ENCODE measurements around the gene MCEMP1.

DNA sequence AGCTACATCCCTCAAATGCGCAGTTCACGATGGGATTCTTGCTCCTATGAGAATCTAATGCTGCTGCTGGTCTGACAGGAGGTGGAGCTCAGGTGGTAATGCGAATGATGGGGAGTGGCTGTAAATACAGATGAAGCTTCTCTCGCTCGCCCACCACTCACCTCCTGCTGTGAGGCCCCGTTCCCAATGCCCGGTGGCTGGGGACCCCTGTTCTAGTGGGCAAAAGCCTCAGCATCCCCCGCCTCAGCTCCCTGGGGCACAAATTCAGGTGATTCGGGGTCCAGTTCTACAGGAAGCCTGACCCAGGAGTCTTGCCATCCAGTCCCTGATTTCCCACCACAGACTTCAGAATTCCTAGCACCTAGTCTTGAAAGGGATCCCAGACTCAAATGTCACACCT is 4.4 kb upstream of the MCEMP1 start:
- TF ChIP-seq POLR2A (IDR thresholded peaks at IDR 0.05; ENCODE audit: low read depth, low read length) = no peak
- no peak for TF ChIP-seq POLR2AphosphoS5 (IDR thresholded peaks at IDR 0.05; ENCODE audit: low read depth, low read length)
